BLaER1 treated with 17β-estradiol and CSF1 and Interleukin-3, amounts not matched to agents 10 nM and 100 nM (cell line): ENCODE measurements around the gene HAUS5.

Source experiments
- H3K27ac ChIP-seq, 11 experiments: shearing (Covaris generic); formaldehyde crosslinking; 2 replicates each; pipeline ENCODE4 v1.8.1; 2022
- H3K27me3 ChIP-seq, 11 experiments: shearing (Covaris generic); formaldehyde crosslinking; 2 replicates each; pipeline ENCODE4 v1.8.1; 2022
- H3K36me3 ChIP-seq, 11 experiments: shearing (Covaris generic); formaldehyde crosslinking; 2 replicates each; pipeline ENCODE4 v1.8.1; 2022
- H3K4me1 ChIP-seq, 10 experiments: shearing (Covaris generic); formaldehyde crosslinking; 2 replicates each; pipeline ENCODE4 v1.8.1; 2022
- H3K4me2 ChIP-seq, 11 experiments: shearing (Covaris generic); formaldehyde crosslinking; 2 replicates each; pipeline ENCODE4 v1.8.1; 2022
- H3K4me3 ChIP-seq, 10 experiments: shearing (Covaris generic); formaldehyde crosslinking; 2 replicates each; pipeline ENCODE4 v1.8.1; 2022
- H3K9ac ChIP-seq, 11 experiments: shearing (Covaris generic); formaldehyde crosslinking; 2 replicates each; pipeline ENCODE4 v1.8.1; 2022
- H3K9me3 ChIP-seq, 11 experiments: shearing (Covaris generic); formaldehyde crosslinking; replicated peaks in 1 of 11; 2 replicates each; pipeline ENCODE4 v1.8.1; 2022
- H4K20me1 ChIP-seq, 11 experiments: shearing (Covaris generic); formaldehyde crosslinking; 2 replicates each; pipeline ENCODE4 v1.8.1; 2022
- Cebpa-rat ChIP-seq, 11 experiments: shearing (Covaris generic); IDR thresholded peaks; 2 replicates each; pipeline ENCODE4 v1.8.1; 2022

HAUS5 gene

DNA sequence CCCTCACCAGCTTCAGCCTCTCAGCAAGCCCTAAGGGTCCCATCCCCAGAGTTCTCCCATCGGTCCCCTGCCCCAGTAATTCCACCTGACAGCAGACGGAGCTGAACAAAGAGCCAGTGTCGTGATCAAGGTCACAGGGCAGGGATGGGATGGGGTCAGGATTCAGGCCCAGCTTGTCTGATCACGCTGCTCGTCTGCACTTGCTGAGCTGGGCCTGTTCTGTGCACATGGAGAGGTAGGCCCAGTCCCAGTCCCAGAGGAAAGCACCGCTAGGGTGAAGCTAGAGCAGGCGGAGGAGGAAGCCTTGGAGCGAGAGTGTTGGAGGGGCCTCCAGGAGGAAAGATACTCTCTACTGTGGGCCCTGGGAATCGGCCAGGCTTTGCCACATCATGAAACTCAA, 9.2 kb downstream of the HAUS5 start:
- no peak for TF ChIP-seq Cebpa-rat (IDR thresholded peaks at IDR 0.05)
- no peaks in the 10 kb centered on the region for H3K9me3 ChIP-seq
- no peak overlapping the region for H3K4me2 ChIP-seq
- no peaks in the 10 kb centered on the region for H3K27me3 ChIP-seq
- H3K36me3 ChIP-seq = peaks cover 7 to 63% (median 42%) of the 10 kb centered on the region in 11 experiments; a peak in 19 of 22 replicates
- H3K4me1 ChIP-seq = no peaks in the 10 kb centered on the region
- H3K9ac ChIP-seq = peak overlapping the region in 3 of 11 experiments; percentile 18 to 44 (median 34); a peak in 1 of 22 replicates
- H4K20me1 ChIP-seq = no peaks in the 10 kb centered on the region; a peak in 1 of 22 replicates
- H3K4me3 ChIP-seq = no peak overlapping the region
- H3K27ac ChIP-seq = no peak overlapping the region

DNA sequence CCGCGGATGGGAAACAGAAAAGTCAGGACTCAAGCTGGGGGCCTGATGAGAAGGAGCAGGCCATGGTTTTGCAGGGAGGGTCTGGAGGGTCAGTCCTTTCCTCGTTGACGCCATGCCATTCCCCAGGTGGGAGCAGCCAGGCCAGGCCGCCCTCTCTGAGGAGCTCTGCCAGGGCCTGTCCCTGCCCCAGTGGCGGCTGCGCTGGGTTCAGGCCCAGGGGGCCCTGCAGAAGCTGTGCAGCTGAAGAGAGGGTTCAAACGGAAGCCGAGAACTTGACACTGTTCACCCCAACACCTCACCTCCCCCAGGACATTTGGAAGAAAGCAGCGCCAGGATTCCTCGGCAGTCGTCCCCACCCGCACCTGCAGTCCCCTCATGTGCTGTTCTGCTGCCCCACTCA, 10.2 kb downstream of the HAUS5 start:
- H3K36me3 ChIP-seq = peaks cover 7 to 52% (median 32%) of the 10 kb centered on the region in 11 experiments; a peak in 19 of 22 replicates
- H3K4me3 ChIP-seq = no peak overlapping the region
- no peak overlapping the region for H3K4me2 ChIP-seq
- H3K27ac ChIP-seq = no peak overlapping the region
- no peaks in the 10 kb centered on the region for H3K27me3 ChIP-seq
- H4K20me1 ChIP-seq = no peaks in the 10 kb centered on the region; a peak in 1 of 22 replicates
- H3K9ac ChIP-seq = peak overlapping the region in 1 of 11 experiments; percentile 7; a peak in 2 of 22 replicates
- TF ChIP-seq Cebpa-rat (IDR thresholded peaks at IDR 0.05) = no peak
- peaks cover 2 to 6% (median 4%) of the 10 kb centered on the region in 10 experiments for H3K4me1 ChIP-seq
- no peaks in the 10 kb centered on the region for H3K9me3 ChIP-seq

- Histone ChIP-seq H3K27ac (no peak overlapping the region), H3K4me3 (no peak overlapping the region), H3K4me1 (peaks cover 6 to 11% (median 10%) of the 10 kb centered on the region in 10 experiments), H3K36me3 (peaks cover 7 to 45% (median 29%) of the 10 kb centered on the region in 11 experiments; a peak in 19 of 22 replicates), H3K9me3 (no peaks in the 10 kb centered on the region), H3K4me2 (no peak overlapping the region), H4K20me1 (no peaks in the 10 kb centered on the region; a peak in 1 of 22 replicates), H3K9ac (peak overlapping the region in 1 of 11 experiments; percentile 7; a peak in 1 of 22 replicates), H3K27me3 (no peaks in the 10 kb centered on the region)
- TF ChIP-seq Cebpa-rat (IDR thresholded peaks at IDR 0.05) = no peak
These were observed 10.9 kb downstream of the HAUS5 start for GRCh38 chr19:35623327-35624010.

- H3K4me3 ChIP-seq = peak overlapping the region; percentile 84 to 99 (median 93)
- peak overlapping the region; percentile 74 to 89 (median 85) for H3K27ac ChIP-seq
- H3K9ac ChIP-seq = peak overlapping the region; percentile 85 to 95 (median 93)
- H3K9me3 ChIP-seq = no peaks in the 10 kb centered on the region
- H3K4me2 ChIP-seq = peak overlapping the region; percentile 79 to 94 (median 89)
- peaks cover 19 to 29% (median 23%) of the 10 kb centered on the region in 10 experiments for H3K4me1 ChIP-seq
- TF ChIP-seq Cebpa-rat (IDR thresholded peaks at IDR 0.05) = no peak
- H4K20me1 ChIP-seq = peaks cover 0 to 11% (median 0%) of the 10 kb centered on the region in 11 experiments; a peak in 2 of 22 replicates
- no peaks in the 10 kb centered on the region for H3K27me3 ChIP-seq
- H3K36me3 ChIP-seq = peaks cover 29 to 36% (median 32%) of the 10 kb centered on the region in 11 experiments
These were observed 15.7 kb downstream of the HAUS5 start for GRCh38 chr19:35628264-35628564.

DNA sequence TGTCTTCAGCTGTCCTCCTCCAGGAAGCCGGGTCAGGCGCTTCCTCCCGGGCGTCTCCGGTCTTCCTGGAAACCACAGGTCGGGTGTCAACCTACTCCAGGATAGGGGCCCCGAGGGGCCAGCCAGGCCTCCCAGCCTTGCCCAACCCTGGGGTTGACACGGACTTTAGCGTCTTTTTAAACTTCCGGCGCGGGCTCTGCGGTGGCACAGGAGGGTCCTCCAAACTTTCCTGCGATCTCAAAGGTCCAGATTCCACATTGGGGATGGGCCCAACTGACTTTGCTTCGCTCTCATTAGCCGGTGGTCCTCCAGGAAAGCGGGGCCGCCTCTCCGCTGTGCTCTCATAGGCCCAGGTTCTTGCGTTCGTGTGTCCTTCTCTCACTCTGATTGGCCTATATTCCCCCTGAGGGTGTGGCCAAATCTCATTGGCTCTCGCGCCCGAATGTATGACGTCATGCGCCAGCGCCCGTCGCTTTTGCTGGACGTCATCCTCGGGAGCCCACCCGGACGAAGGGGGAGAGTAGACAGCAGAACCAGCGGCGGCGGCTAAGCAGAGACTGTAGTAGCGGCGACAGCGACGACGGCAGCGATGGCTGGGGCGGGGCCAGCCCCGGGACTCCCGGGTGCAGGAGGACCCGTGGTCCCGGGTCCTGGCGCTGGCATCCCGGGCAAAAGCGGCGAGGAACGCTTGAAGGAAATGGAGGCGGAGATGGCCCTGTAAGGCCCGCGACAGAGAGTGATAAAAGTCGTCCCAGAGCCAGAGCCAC, 16.2 kb downstream of the HAUS5 start, which contains the start of gene RBM42:
RBM42 (plus strand) TSS at position 472 of the 767 bp plus-strand sequence; CDS start at position 590, 118 bp downstream.
- Histone ChIP-seq H4K20me1 (peaks cover 0 to 14% (median 0%) of the 10 kb centered on the region in 11 experiments; a peak in 4 of 22 replicates), H3K9ac (peak within 1 kb of the TSS; percentile 87 to 95 (median 93)), H3K27me3 (no peaks in the 10 kb centered on the region), H3K36me3 (peaks cover 35 to 40% (median 37%) of the 10 kb centered on the region in 11 experiments), H3K27ac (peak within 1 kb of the TSS; percentile 76 to 90 (median 86)), H3K9me3 (no peaks in the 10 kb centered on the region), H3K4me1 (peaks cover 19 to 29% (median 23%) of the 10 kb centered on the region in 10 experiments), H3K4me2 (peak within 1 kb of the TSS; percentile 86 to 98 (median 96)), H3K4me3 (peak within 1 kb of the TSS; percentile 84 to 99 (median 93))
- TF ChIP-seq Cebpa-rat (IDR thresholded peaks at IDR 0.05) = 0 out of 22 replicates have a peak, but pooled peaks of 1 of the 11 experiments have one; percentile 25

DNA sequence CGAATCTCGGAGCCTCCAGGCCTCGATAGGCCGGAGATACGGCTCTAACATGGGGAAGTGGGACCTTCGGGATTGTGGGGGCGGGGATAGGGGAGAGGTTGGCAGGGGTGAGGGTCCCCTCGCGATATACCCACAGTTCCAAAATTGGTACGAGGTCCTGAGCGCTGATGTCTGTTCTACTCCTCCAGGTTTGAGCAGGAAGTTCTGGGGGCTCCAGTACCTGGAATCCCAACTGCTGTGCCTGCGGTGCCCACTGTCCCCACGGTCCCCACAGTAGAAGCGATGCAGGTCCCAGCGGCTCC, 16.7 kb downstream of the HAUS5 start:
- Histone ChIP-seq H3K4me1 (peaks cover 19 to 29% (median 23%) of the 10 kb centered on the region in 10 experiments), H3K9ac (peak overlapping the region; percentile 87 to 95 (median 93)), H3K4me2 (peak overlapping the region; percentile 86 to 98 (median 96)), H3K27ac (peak overlapping the region; percentile 76 to 90 (median 85)), H3K9me3 (no peaks in the 10 kb centered on the region), H4K20me1 (peaks cover 0 to 19% (median 0%) of the 10 kb centered on the region in 11 experiments; a peak in 4 of 22 replicates), H3K27me3 (no peaks in the 10 kb centered on the region), H3K4me3 (peak overlapping the region; percentile 84 to 99 (median 93)), H3K36me3 (peaks cover 40 to 45% (median 42%) of the 10 kb centered on the region in 11 experiments)
- TF ChIP-seq Cebpa-rat (IDR thresholded peaks at IDR 0.05) = no peak

DNA sequence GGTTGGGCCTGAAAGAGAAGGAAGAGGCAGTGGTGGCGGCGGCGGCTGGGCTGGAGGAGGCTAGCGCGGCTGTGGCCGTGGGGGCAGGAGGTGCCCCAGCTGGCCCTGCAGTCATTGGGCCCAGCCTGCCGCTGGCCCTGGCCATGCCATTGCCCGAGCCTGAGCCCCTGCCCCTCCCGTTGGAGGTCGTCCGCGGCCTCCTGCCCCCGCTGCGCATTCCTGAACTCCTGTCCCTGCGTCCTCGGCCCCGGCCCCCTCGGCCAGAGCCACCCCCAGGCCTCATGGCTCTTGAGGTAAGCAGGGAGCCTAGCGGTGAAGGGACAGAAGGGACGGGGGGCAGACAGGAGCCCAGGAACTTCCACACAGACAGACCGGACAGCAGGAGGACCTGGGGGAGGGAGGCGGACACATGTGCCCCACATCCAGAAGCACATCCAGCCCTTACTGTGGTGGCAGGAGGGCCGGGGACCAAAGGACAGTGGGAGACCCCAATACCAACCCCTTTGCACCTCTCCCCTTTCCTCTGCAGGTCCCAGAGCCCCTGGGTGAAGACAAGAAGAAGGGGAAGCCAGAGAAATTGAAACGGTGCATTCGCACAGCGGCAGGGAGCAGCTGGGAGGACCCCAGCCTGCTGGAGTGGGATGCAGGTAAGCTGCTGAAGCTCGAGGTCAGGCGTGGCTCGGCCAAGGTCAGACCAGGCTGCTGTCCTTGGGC, 21.3 kb downstream of the HAUS5 start:
- Histone ChIP-seq H3K4me3 (no peak overlapping the region), H3K9me3 (no peaks in the 10 kb centered on the region), H4K20me1 (peaks cover 0 to 32% (median 0%) of the 10 kb centered on the region in 11 experiments; a peak in 6 of 22 replicates), H3K27ac (no peak overlapping the region), H3K4me1 (peaks cover 8 to 21% (median 13%) of the 10 kb centered on the region in 10 experiments), H3K9ac (peak overlapping the region in 1 of 11 experiments; percentile 20; a peak in 2 of 22 replicates), H3K36me3 (peaks cover 82 to 89% (median 85%) of the 10 kb centered on the region in 11 experiments), H3K27me3 (no peaks in the 10 kb centered on the region), H3K4me2 (no peak overlapping the region)
- no peak for TF ChIP-seq Cebpa-rat (IDR thresholded peaks at IDR 0.05)

DNA sequence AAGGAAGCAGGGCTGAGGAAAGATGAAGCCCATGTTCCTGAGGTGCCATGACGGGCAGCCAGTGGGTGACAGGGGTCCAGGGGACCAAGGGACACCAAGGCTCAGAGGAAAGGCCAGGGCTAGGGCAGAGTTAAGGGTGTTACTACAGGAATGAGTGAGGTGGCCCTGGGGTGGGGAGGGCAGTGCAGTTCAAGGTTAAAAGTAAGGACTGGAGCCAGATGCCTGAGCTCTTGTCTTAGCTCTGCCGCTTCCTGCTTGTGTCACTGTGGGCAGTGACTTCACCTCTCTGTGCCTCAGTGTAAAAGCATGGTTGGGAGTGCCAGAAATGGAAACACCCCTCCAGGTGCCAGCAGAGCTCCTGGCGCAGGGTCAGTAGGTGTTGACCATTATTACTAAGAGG, 24.1 kb downstream of the HAUS5 start:
- Histone ChIP-seq H3K9me3 (no peaks in the 10 kb centered on the region), H3K36me3 (peaks cover 68 to 69% (median 69%) of the 10 kb centered on the region in 11 experiments), H3K4me1 (peaks cover 5 to 10% (median 8%) of the 10 kb centered on the region in 10 experiments), H3K27me3 (no peaks in the 10 kb centered on the region), H3K4me2 (no peak overlapping the region), H4K20me1 (peaks cover 0 to 32% (median 0%) of the 10 kb centered on the region in 11 experiments; a peak in 6 of 22 replicates), H3K9ac (no peak overlapping the region), H3K27ac (no peak overlapping the region), H3K4me3 (no peak overlapping the region)
- TF ChIP-seq Cebpa-rat (IDR thresholded peaks at IDR 0.05) = no peak
